T-helper 1 cell treated with Interleukin-12 subunit alpha and Interleukin-12 subunit beta and Interleukin-4 antibody, amounts not matched to agents 30 μg/mL and 1 μg/mL, for 36 hours (primary cell): ENCODE data around the gene DCUN1D2.

Source experiments
- H3K27ac Mint-ChIP-seq: one replicate; pipeline ENCODE4 v1.8.0; 2021; ENCODE audit warnings: mild to moderate bottlenecking, mixed read lengths
- H3K27me3 Mint-ChIP-seq: one replicate; pipeline ENCODE4 v1.8.0; 2021; ENCODE audit warnings: low read depth, mixed read lengths
- H3K36me3 Mint-ChIP-seq: one replicate; pipeline ENCODE4 v1.8.0; 2021; ENCODE audit warnings: low read depth, mixed read lengths
- H3K4me1 Mint-ChIP-seq: one replicate; pipeline ENCODE4 v1.8.0; 2021; ENCODE audit warnings: low read depth, mixed read lengths
- H3K4me3 Mint-ChIP-seq: one replicate; pipeline ENCODE4 v1.8.0; 2021; ENCODE audit warnings: mild to moderate bottlenecking, moderate library complexity, mixed read lengths
- H3K9me3 Mint-ChIP-seq: one replicate; pipeline ENCODE4 v1.8.0; 2021; ENCODE audit warnings: mixed read lengths

Gene DCUN1D2

GRCh38 chr13:113470073-113470472 is 20.4 kb downstream of the DCUN1D2 start:
- Mint-ChIP-seq H3K4me1 (peaks cover 7% of the 10 kb centered on the region), H3K27me3 (no peaks in the 10 kb centered on the region), H3K4me3 (no peak overlapping the region), H3K36me3 (peaks cover 17% of the 10 kb centered on the region), H3K9me3 (no peaks in the 10 kb centered on the region), H3K27ac (no peak overlapping the region)

- Mint-ChIP-seq H3K27me3 (no peaks in the 10 kb centered on the region), H3K4me3 (no peak overlapping the region), H3K27ac (no peak overlapping the region), H3K36me3 (peaks cover 13% of the 10 kb centered on the region), H3K4me1 (peaks cover 7% of the 10 kb centered on the region), H3K9me3 (no peaks in the 10 kb centered on the region)
Observed at GRCh38 chr13:113469582-113469981, 20.9 kb downstream of the DCUN1D2 start.

- Mint-ChIP-seq H3K36me3 (peaks cover 13% of the 10 kb centered on the region), H3K4me3 (no peak overlapping the region), H3K9me3 (no peaks in the 10 kb centered on the region), H3K27me3 (no peaks in the 10 kb centered on the region), H3K27ac (no peak overlapping the region), H3K4me1 (peaks cover 7% of the 10 kb centered on the region)
Observed at GRCh38 chr13:113468472-113469201, 21.9 kb downstream of the DCUN1D2 start.

- Mint-ChIP-seq H3K36me3 (peaks cover 13% of the 10 kb centered on the region), H3K9me3 (no peaks in the 10 kb centered on the region), H3K4me1 (peaks cover 7% of the 10 kb centered on the region), H3K27me3 (no peaks in the 10 kb centered on the region), H3K27ac (no peak overlapping the region), H3K4me3 (no peak overlapping the region)
Observed at GRCh38 chr13:113468029-113468428, 22.5 kb downstream of the DCUN1D2 start.

- Mint-ChIP-seq H3K27ac (no peak overlapping the region), H3K36me3 (peaks cover 10% of the 10 kb centered on the region), H3K4me1 (peaks cover 7% of the 10 kb centered on the region), H3K9me3 (no peaks in the 10 kb centered on the region), H3K4me3 (no peak overlapping the region), H3K27me3 (no peaks in the 10 kb centered on the region)
Observed at GRCh38 chr13:113466383-113466782, 24.1 kb downstream of the DCUN1D2 start.

- Mint-ChIP-seq H3K4me3 (no peak overlapping the region), H3K27me3 (no peaks in the 10 kb centered on the region), H3K4me1 (peaks cover 7% of the 10 kb centered on the region), H3K27ac (no peak overlapping the region), H3K36me3 (peaks cover 6% of the 10 kb centered on the region), H3K9me3 (no peaks in the 10 kb centered on the region)
Observed at GRCh38 chr13:113465300-113465699, 25.2 kb downstream of the DCUN1D2 start.

- H3K27ac Mint-ChIP-seq: no peak overlapping the region
- peaks cover 7% of the 10 kb centered on the region for H3K36me3 Mint-ChIP-seq
- no peaks in the 10 kb centered on the region for H3K9me3 Mint-ChIP-seq
- H3K4me1 Mint-ChIP-seq: peaks cover 7% of the 10 kb centered on the region
- H3K4me3 Mint-ChIP-seq: no peak overlapping the region
- H3K27me3 Mint-ChIP-seq: no peaks in the 10 kb centered on the region
Observed at GRCh38 chr13:113464476-113464875, 26.0 kb downstream of the DCUN1D2 start.

- H3K27me3 Mint-ChIP-seq: no peaks in the 10 kb centered on the region
- no peak overlapping the region for H3K4me3 Mint-ChIP-seq
- no peaks in the 10 kb centered on the region for H3K9me3 Mint-ChIP-seq
- peaks cover 6% of the 10 kb centered on the region for H3K36me3 Mint-ChIP-seq
- H3K4me1 Mint-ChIP-seq: peaks cover 6% of the 10 kb centered on the region
- no peak overlapping the region for H3K27ac Mint-ChIP-seq
Observed at GRCh38 chr13:113461022-113461751, 29.3 kb downstream of the DCUN1D2 start.

- no peak overlapping the region for H3K4me3 Mint-ChIP-seq
- peaks cover 7% of the 10 kb centered on the region for H3K36me3 Mint-ChIP-seq
- no peaks in the 10 kb centered on the region for H3K9me3 Mint-ChIP-seq
- no peak overlapping the region for H3K27ac Mint-ChIP-seq
- H3K27me3 Mint-ChIP-seq: no peaks in the 10 kb centered on the region
- peaks cover 5% of the 10 kb centered on the region for H3K4me1 Mint-ChIP-seq
Observed at GRCh38 chr13:113460599-113460998, 29.9 kb downstream of the DCUN1D2 start.

GRCh38 chr13:113460064-113460555 is 30.4 kb downstream of the DCUN1D2 start:
- Mint-ChIP-seq H3K9me3 (no peaks in the 10 kb centered on the region), H3K36me3 (peaks cover 10% of the 10 kb centered on the region), H3K4me3 (no peak overlapping the region), H3K4me1 (peaks cover under 1% of the 10 kb centered on the region), H3K27me3 (no peaks in the 10 kb centered on the region), H3K27ac (no peak overlapping the region)

- H3K4me1 Mint-ChIP-seq: no peaks in the 10 kb centered on the region
- no peaks in the 10 kb centered on the region for H3K9me3 Mint-ChIP-seq
- no peak overlapping the region for H3K27ac Mint-ChIP-seq
- H3K36me3 Mint-ChIP-seq: peaks cover 10% of the 10 kb centered on the region
- H3K4me3 Mint-ChIP-seq: no peak overlapping the region
- no peaks in the 10 kb centered on the region for H3K27me3 Mint-ChIP-seq
Observed at GRCh38 chr13:113458253-113459065, 32.1 kb downstream of the DCUN1D2 start.

GRCh38 chr13:113457510-113457909 is 33.0 kb downstream of the DCUN1D2 start:
- Mint-ChIP-seq H3K27me3 (no peaks in the 10 kb centered on the region), H3K4me1 (no peaks in the 10 kb centered on the region), H3K4me3 (no peak overlapping the region), H3K27ac (no peak overlapping the region), H3K9me3 (no peaks in the 10 kb centered on the region), H3K36me3 (peaks cover 10% of the 10 kb centered on the region)

- H3K36me3 Mint-ChIP-seq: peaks cover 10% of the 10 kb centered on the region
- H3K4me1 Mint-ChIP-seq: no peaks in the 10 kb centered on the region
- no peak overlapping the region for H3K4me3 Mint-ChIP-seq
- no peaks in the 10 kb centered on the region for H3K27me3 Mint-ChIP-seq
- no peaks in the 10 kb centered on the region for H3K9me3 Mint-ChIP-seq
- H3K27ac Mint-ChIP-seq: no peak overlapping the region
Observed at GRCh38 chr13:113456116-113456702, 34.3 kb downstream of the DCUN1D2 start.

GRCh38 chr13:113455384-113455783 is 35.1 kb downstream of the DCUN1D2 start:
- H3K27me3 Mint-ChIP-seq: no peaks in the 10 kb centered on the region
- H3K36me3 Mint-ChIP-seq: peaks cover 10% of the 10 kb centered on the region
- H3K4me1 Mint-ChIP-seq: no peaks in the 10 kb centered on the region
- no peaks in the 10 kb centered on the region for H3K9me3 Mint-ChIP-seq
- H3K27ac Mint-ChIP-seq: no peak overlapping the region
- H3K4me3 Mint-ChIP-seq: no peak overlapping the region
